Measurements from ENCODE around the gene TICRR. TPM values are rescaled to one million over a fixed set of nuclear protein-coding genes. Genes with fewer than 3 reads are reported as not detected.
"Not testable (repeated sequence)": the region's sequence is repeated elsewhere in the genome, so short reads cannot be mapped to it uniquely, and the experiment has no call there.

TICRR gene
- polyA plus RNA-seq (ENCODE audit: insufficient read length in 3 of 3) = 10 to 100 TPM in 2 of 3 donors, 1 to 10 TPM in 1; 9.1 to 13.6 (median 12.4) TPM
- long read RNA-seq, donor 1 = 0 reads
- long read RNA-seq, donor 2 = 0 reads
- long read RNA-seq, donor 3 = 0 reads
- long read RNA-seq, donor 4 = 0 reads
- long read RNA-seq, donor 5 = 0 reads
- long read RNA-seq, donor 6, partial matches to known transcripts = 7 of 7 reads
- long read RNA-seq, donor 6, other reads (novel, unspliced or antisense) = 0 of 7 reads
- long read RNA-seq, donor 7 = 0 reads
- long read RNA-seq, donor 8 = 0 reads
- long read RNA-seq, donor 9 = 0 reads
- long read RNA-seq, donor 10 = 0 reads
- long read RNA-seq, donor 11, partial matches to known transcripts = 0 of 1 reads
- long read RNA-seq, donor 11, other reads (novel, unspliced or antisense) = 0 of 1 reads
- long read RNA-seq, donor 12, partial matches to known transcripts = 23 of 24 reads
- long read RNA-seq, donor 12, other reads (novel, unspliced or antisense) = 0 of 24 reads
- long read RNA-seq, donor 13 = 0 reads
- long read RNA-seq, donor 14 = 0 reads
- long read RNA-seq, donor 15 = 0 reads
- long read RNA-seq, donor 16, partial matches to known transcripts = 6 of 6 reads
- long read RNA-seq, donor 16, other reads (novel, unspliced or antisense) = 0 of 6 reads

GRCh38 chr15:89575146-89575655 lies at the start of gene TICRR:
TICRR (plus strand) TSS chr15:89575469; CDS start chr15:89575587, 118 bp downstream.
- peak; percentile 100 for DNase-seq

GRCh38 chr15:89526181-89526580 lies 49.1 kb upstream of the TICRR start:
- DNase-seq = no peak

GRCh38 chr15:89526601-89527441 lies 48.4 kb upstream of the TICRR start:
- DNase-seq = no peak

- no peak for DNase-seq
These were observed 46.4 kb upstream of the TICRR start for GRCh38 chr15:89528757-89529352.

- no peak for DNase-seq
These were observed 44.3 kb upstream of the TICRR start for GRCh38 chr15:89530976-89531375.

GRCh38 chr15:89531796-89532537 lies 43.3 kb upstream of the TICRR start:
- DNase-seq = no peak

- DNase-seq = no peak
These were observed 41.3 kb upstream of the TICRR start for GRCh38 chr15:89533861-89534544.

GRCh38 chr15:89539027-89539426 lies 36.2 kb upstream of the TICRR start:
- DNase-seq = no peak

GRCh38 chr15:89542369-89542768 lies 32.9 kb upstream of the TICRR start:
- DNase-seq = no peak

GRCh38 chr15:89543389-89543788 lies 31.9 kb upstream of the TICRR start:
- DNase-seq = no peak

GRCh38 chr15:89549138-89549537 lies 26.1 kb upstream of the TICRR start:
- not testable (repeated sequence) for DNase-seq

- DNase-seq = no peak
These were observed 24.8 kb upstream of the TICRR start for GRCh38 chr15:89550427-89550826.

GRCh38 chr15:89551550-89551949 lies 23.7 kb upstream of the TICRR start:
- no peak for DNase-seq

- no peak for DNase-seq
These were observed 21.6 kb upstream of the TICRR start for GRCh38 chr15:89553632-89554031.

- no peak for DNase-seq
These were observed 21.0 kb upstream of the TICRR start for GRCh38 chr15:89554247-89554646.

- no peak for DNase-seq
These were observed 19.5 kb upstream of the TICRR start for GRCh38 chr15:89555768-89556167.

- DNase-seq = peak; percentile 73
These were observed 18.6 kb upstream of the TICRR start for GRCh38 chr15:89556413-89557262.

- DNase-seq = no peak
These were observed 15.5 kb upstream of the TICRR start for GRCh38 chr15:89559769-89560264.

GRCh38 chr15:89566181-89566580 lies 9.1 kb upstream of the TICRR start:
- DNase-seq = no peak
